NCI-H146 treated with DMSO at 0.1 percent for 48 hours (cell line): Measurements from ENCODE around the gene PEX5L.

Experiments used
- DNase-seq: peaks from one replicate; lab custom pipeline; 2025; ENCODE audit not compliant: unreplicated experiment; lab: John Stamatoyannopoulos, UW

The PEX5L gene

GRCh38 chr3:179957264-179957845 is 79.4 kb downstream of the PEX5L start:
- peak; percentile 56 for DNase-seq

DNA sequence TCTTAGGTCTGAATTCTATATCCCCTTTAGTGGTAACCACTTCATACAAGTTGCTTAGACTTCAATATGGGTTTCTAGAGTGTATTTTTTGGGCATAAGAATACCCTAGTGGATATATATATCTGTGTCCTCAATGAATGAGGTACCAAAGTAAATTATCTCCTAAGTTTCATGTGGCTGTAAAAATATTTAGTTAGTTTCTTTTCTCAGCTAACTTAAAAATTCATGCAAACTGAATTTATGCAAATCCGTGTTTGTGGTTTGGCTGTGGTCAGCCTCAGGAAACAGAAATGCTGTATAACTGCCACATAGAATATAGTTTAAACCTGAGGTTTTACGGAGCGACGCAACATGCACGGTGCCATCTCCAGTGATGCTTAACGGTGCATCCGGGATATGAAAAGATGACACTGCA is 80.3 kb downstream of the PEX5L start:
- no peak for DNase-seq

- no peak for DNase-seq
Observed at GRCh38 chr3:179955809-179956208, 80.9 kb downstream of the PEX5L start.

GRCh38 chr3:179955286-179955685 is 81.5 kb downstream of the PEX5L start:
- no peak for DNase-seq

- DNase-seq = no peak
Observed at GRCh38 chr3:179953993-179954870, 82.5 kb downstream of the PEX5L start.

GRCh38 chr3:179950840-179951239 is 85.9 kb downstream of the PEX5L start:
- no peak for DNase-seq

DNA sequence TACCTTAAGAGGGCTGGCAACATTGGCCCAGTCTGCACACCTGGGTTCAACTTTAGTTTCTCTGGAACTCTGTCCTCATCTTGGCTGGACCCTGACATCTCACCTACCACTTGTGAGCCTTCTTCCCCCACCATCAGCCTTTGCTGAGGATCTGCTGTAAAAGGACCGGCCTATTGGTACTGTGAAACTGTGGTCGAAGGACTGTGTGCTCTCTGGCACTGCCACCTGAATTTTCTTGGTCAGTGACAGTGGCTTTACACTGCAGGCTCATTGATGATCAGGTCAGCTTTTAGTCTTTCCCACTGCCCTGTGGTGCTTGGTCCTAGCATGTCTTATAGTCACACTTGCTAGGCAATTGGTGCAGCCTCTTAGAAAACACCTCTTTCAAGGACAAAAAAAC is 86.9 kb downstream of the PEX5L start:
- peak; percentile 78 for DNase-seq

GRCh38 chr3:179949412-179949811 is 87.3 kb downstream of the PEX5L start:
- DNase-seq = peak; percentile 97

GRCh38 chr3:179948740-179949139 is 88.0 kb downstream of the PEX5L start:
- DNase-seq = peak; percentile 52

GRCh38 chr3:179945569-179945968 is 91.2 kb downstream of the PEX5L start:
- no peak for DNase-seq

GRCh38 chr3:179943117-179943880 is 93.4 kb downstream of the PEX5L start:
- no peak for DNase-seq

DNA sequence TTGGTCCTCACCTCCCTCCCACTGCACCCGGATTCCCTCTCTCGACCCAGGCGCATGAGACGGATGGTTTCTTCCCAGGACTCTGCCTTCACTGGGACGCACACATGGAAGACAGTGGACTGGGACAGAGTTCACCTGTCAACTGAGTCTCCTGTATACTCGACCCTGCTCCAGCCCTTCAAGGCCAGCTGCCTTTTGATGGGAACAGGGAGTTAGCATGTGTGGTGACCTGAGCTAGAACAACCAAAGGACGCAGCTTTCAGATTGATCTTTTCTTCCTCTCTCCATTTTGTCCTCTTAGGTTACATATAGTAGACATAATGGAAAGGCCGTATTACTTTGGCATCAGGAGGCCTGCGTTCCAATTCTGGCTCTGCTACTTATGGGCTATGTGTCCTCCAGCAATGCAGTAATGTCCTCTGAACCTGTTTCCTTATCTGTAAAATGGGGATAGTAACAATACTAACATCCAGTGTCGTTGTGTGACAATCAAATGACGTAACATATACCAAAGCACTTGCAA is 94.1 kb downstream of the PEX5L start:
- no peak for DNase-seq

DNA sequence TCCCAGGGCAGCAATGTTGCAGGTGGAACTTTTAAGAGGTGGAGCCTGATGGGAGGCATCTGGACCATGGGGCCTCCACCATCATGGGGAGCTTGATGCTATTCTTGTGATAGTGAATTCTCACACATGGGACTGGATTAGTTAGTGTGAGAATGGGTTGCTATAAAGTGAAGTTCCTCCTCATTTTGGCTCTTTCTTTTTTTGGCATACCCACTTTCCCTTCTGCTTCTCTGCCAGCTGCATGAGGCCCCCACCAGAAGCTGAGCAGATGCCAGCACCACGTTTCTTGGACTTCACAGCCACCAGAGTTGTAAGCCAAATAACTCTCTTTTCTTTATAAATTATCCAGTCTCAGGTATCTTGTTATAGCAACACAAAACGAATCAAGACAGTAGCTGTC is 101.0 kb downstream of the PEX5L start:
- no peak for DNase-seq

GRCh38 chr3:179933914-179934313 is 102.8 kb downstream of the PEX5L start:
- DNase-seq = no peak

DNA sequence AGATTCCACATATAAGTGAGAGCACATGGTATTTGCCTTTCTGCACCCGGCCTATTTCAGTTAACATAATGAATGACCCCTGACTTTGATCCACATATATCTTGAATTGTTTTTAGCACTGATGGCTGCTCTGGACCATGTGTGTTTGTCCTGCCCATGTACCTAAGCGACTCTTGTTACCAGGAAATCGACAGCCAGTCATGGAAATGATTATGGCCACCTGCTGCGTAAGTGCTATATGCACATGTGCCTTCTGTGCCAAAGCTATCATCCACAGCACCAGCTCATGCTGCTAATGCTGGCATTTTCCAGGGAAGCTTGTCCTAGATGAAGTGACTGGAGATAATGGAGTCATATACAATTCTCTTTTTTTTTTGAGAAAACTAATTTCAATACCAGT is 103.7 kb downstream of the PEX5L start:
- peak; percentile 94 for DNase-seq

DNA sequence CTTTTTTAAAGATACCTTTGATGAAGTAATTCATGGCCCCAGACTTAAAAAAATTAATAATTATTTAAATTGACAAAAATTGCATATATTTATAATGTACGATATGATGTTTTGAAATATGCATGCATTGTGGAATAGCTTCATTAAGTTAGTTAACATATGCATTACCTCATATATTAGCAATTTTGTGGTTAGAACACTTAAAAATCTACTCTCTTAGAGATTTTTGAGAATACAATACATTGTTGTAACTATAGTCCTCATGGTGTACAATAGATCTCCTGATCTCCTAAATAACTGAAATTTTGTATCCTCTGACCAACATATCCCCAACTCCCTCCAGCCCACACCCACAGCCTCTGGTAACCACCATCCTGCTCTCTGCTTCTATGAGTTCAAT is 104.1 kb downstream of the PEX5L start:
- no peak for DNase-seq

- DNase-seq = peak; percentile 70
Observed at GRCh38 chr3:179929091-179929529, 107.6 kb downstream of the PEX5L start.

- no peak for DNase-seq
Observed at GRCh38 chr3:179927191-179927590, 109.5 kb downstream of the PEX5L start.

GRCh38 chr3:179921951-179922350 is 114.8 kb downstream of the PEX5L start:
- DNase-seq = no peak

DNA sequence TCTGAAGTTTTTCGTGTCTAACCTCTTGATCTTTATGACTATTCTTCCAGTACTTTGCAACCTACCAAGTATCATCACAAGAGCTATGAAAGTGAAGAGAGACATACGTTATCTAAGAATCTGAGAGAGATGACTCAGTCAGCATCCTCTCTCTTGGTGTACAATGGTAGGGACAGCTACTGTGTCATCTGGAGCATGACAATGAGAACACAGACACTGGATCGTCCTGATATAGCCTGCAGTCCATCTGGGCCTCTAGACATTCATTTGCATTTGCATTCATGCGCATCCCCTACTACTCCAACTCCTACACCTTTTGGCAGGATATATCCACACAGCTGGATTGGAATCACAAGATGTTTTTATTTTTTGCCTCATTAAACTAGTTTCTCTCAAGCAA is 115.2 kb downstream of the PEX5L start:
- DNase-seq = no peak

DNA sequence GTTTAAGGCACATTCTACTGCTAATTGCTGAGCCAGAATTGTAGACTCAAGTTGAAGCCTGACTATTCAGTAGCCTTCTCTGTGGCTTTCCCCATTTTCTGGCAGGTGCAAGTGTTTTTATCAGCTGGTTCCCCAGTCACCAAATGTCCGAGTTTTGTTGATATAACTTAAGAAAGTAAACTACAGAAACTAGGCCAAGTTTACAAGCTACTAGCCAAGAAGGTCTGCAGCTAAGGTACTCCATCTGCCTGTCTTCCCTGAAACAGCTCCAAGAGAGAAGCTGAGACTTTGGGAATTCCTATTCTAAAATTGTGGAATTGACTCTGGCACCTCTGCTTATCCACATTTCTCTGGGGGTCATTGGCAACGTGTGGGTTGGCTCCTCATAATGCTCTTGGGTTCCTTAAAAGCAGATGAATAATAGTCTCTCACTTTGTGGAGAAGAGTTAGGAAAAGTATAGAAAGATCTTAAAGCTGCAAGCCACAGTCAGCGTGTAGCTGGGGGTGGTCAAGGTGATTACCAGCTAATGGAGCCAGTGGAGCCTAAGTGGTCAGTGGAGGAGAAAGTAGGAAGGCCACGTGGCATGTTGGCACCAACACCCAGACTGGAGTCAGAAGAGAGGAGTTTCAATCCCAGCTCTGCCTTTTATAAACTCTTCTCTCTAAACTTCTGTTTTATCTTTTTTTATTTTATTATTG is 128.8 kb downstream of the PEX5L start:
- DNase-seq = no peak
